WTC11 (cell line): ENCODE results near the gene PSD2. TPM values are rescaled to one million over a fixed set of nuclear protein-coding genes. Genes with fewer than 3 reads are reported as not detected.

ENCODE experiments used
- ATAC-seq: fragments of 200-7000 bp; cut with Tn5 transposase; 2 replicates; pipeline ENCODE4 v1.10.0; 2021; ENCODE audit warnings: mild to moderate bottlenecking, moderate library complexity
- CTCF ChIA-PET: fragments of 300-600 bp; sonication (Branson Sonifier 250); formaldehyde crosslinking; loops from one replicate; lab custom pipeline; 2021; ENCODE audit warnings: antibody characterized with exemption; lab: Charles Lee
- POLR2A ChIA-PET: fragments of 350-600 bp; sonication (Branson Sonifier 250); formaldehyde crosslinking; loops from one replicate; lab custom pipeline; 2021; ENCODE audit warnings: antibody characterized with exemption; lab: Charles Lee
- DNase-seq: peaks from one replicate; pipeline ENCODE4 v3.0.0; 2021; ENCODE audit warnings: low spot score
- H3K27ac Mint-ChIP-seq: 2 replicates; pipeline ENCODE4 v1.8.0; 2021; ENCODE audit warnings: mixed read lengths
- H3K27me3 Mint-ChIP-seq: 2 replicates; pipeline ENCODE4 v1.8.0; 2021; ENCODE audit warnings: low read depth, mild to moderate bottlenecking, moderate library complexity, mixed read lengths
- H3K36me3 Mint-ChIP-seq: 2 replicates; pipeline ENCODE4 v1.8.0; 2021; ENCODE audit warnings: mixed read lengths
- H3K4me1 Mint-ChIP-seq: 2 replicates; pipeline ENCODE4 v1.8.0; 2022; ENCODE audit warnings: mixed read lengths
- H3K4me3 Mint-ChIP-seq: 2 replicates; pipeline ENCODE4 v1.8.0; 2021; ENCODE audit warnings: mild to moderate bottlenecking, moderate library complexity, mixed read lengths
- H3K9me3 Mint-ChIP-seq: 2 replicates; pipeline ENCODE4 v1.8.0; 2021; ENCODE audit warnings: mixed read lengths
- CREB1 ChIP-seq: sonication (generic); formaldehyde crosslinking; IDR thresholded peaks from 2 replicates; pipeline ENCODE4 v1.8.0; 2023; ENCODE audit warnings: mild to moderate bottlenecking, missing genetic modification reagents
- E2F5 ChIP-seq: sonication (generic); formaldehyde crosslinking; IDR thresholded peaks from 2 replicates; pipeline ENCODE4 v1.8.1; 2022; ENCODE audit warnings: mild to moderate bottlenecking, moderate library complexity, missing genetic modification reagents
- ESRRA ChIP-seq: sonication (generic); formaldehyde crosslinking; IDR thresholded peaks from 2 replicates; pipeline ENCODE4 v1.8.1; 2022; ENCODE audit warnings: mild to moderate bottlenecking, missing genetic modification reagents, borderline replicate concordance
- ETV6 ChIP-seq: sonication (generic); formaldehyde crosslinking; IDR thresholded peaks from 2 replicates; pipeline ENCODE4 v1.8.1; 2022; ENCODE audit warnings: mild to moderate bottlenecking, missing genetic modification reagents
- GRHL2 ChIP-seq: fragments of 250-450 bp; sonication (Bioruptor Pico); IDR thresholded peaks from 2 replicates; pipeline ENCODE4 v1.8.0; 2022; ENCODE audit warnings: mild to moderate bottlenecking, moderate library complexity; ENCODE audit not compliant: insufficient replicate concordance, severe bottlenecking
- IRF1 ChIP-seq: sonication (generic); formaldehyde crosslinking; IDR thresholded peaks from 2 replicates; pipeline ENCODE4 v1.8.0; 2023; ENCODE audit warnings: missing genetic modification reagents
- MAX ChIP-seq: sonication (generic); formaldehyde crosslinking; IDR thresholded peaks from 2 replicates; pipeline ENCODE4 v1.8.0; 2022; ENCODE audit warnings: mild to moderate bottlenecking, missing genetic modification reagents
- MYBL2 ChIP-seq: sonication (generic); formaldehyde crosslinking; IDR thresholded peaks from 2 replicates; pipeline ENCODE4 v1.8.1; 2023; ENCODE audit warnings: mild to moderate bottlenecking, moderate library complexity, missing genetic modification reagents
- NFATC4 ChIP-seq: fragments of 250-450 bp; sonication (Bioruptor Pico); IDR thresholded peaks from 2 replicates; pipeline ENCODE4 v1.9.0; 2021; ENCODE audit warnings: mild to moderate bottlenecking
- NFYB ChIP-seq: sonication (generic); formaldehyde crosslinking; conservative IDR thresholded peaks from 2 replicates; pipeline ENCODE4 v1.8.0; 2022; ENCODE audit warnings: low read depth, missing genetic modification reagents
- NR2C2 ChIP-seq: sonication (generic); formaldehyde crosslinking; IDR thresholded peaks from 2 replicates; pipeline ENCODE4 v1.8.0; 2022; ENCODE audit warnings: mild to moderate bottlenecking, missing genetic modification reagents
- PRRX2 ChIP-seq: fragments of 250-450 bp; sonication (Bioruptor Pico); IDR thresholded peaks from 2 replicates; pipeline ENCODE4 v1.8.0; 2021; ENCODE audit warnings: mild to moderate bottlenecking
- RELA ChIP-seq: sonication (generic); formaldehyde crosslinking; IDR thresholded peaks from 2 replicates; pipeline ENCODE4 v1.8.1; 2022; ENCODE audit warnings: missing genetic modification reagents, mild to moderate bottlenecking, borderline replicate concordance
- ZNF138 ChIP-seq: sonication (generic); formaldehyde crosslinking; conservative IDR thresholded peaks from 2 replicates; pipeline ENCODE4 v1.8.1; 2022; ENCODE audit warnings: mild to moderate bottlenecking, moderate library complexity, missing genetic modification reagents
- ZNF317 ChIP-seq: sonication (generic); formaldehyde crosslinking; IDR thresholded peaks from 2 replicates; pipeline ENCODE4 v1.8.1; 2023; ENCODE audit warnings: low read depth, mild to moderate bottlenecking, moderate library complexity, missing genetic modification reagents, borderline replicate concordance
- total RNA-seq: library from RNA; stranded (reverse); gene quantifications from 3 replicates; pipeline ENCODE4 v1.2.3, GENCODE V29; 2021
- TF ChIP-seq, protein P1 (sequence below): sonication (generic); formaldehyde crosslinking; IDR thresholded peaks from 2 replicates; pipeline ENCODE4 v1.8.1; 2022; ENCODE audit warnings: mild to moderate bottlenecking, missing genetic modification reagents, moderate library complexity, borderline replicate concordance
- TF ChIP-seq, protein P2 (sequence below): sonication (generic); formaldehyde crosslinking; IDR thresholded peaks from 2 replicates; pipeline ENCODE4 v1.8.0; 2022; ENCODE audit warnings: mild to moderate bottlenecking, missing genetic modification reagents
- TF ChIP-seq, protein P3 (sequence below): sonication (generic); formaldehyde crosslinking; IDR thresholded peaks from 2 replicates; pipeline ENCODE4 v1.8.1; 2023; ENCODE audit warnings: mild to moderate bottlenecking, missing genetic modification reagents, moderate library complexity
- TF ChIP-seq, protein P4 (sequence below): sonication (generic); formaldehyde crosslinking; IDR thresholded peaks from 2 replicates; pipeline ENCODE4 v1.8.1; 2023; ENCODE audit warnings: mild to moderate bottlenecking, moderate library complexity, missing genetic modification reagents

PSD2 gene
- total RNA-seq, 1 experiment from 2014 or later, result 0.57 TPM

DNA sequence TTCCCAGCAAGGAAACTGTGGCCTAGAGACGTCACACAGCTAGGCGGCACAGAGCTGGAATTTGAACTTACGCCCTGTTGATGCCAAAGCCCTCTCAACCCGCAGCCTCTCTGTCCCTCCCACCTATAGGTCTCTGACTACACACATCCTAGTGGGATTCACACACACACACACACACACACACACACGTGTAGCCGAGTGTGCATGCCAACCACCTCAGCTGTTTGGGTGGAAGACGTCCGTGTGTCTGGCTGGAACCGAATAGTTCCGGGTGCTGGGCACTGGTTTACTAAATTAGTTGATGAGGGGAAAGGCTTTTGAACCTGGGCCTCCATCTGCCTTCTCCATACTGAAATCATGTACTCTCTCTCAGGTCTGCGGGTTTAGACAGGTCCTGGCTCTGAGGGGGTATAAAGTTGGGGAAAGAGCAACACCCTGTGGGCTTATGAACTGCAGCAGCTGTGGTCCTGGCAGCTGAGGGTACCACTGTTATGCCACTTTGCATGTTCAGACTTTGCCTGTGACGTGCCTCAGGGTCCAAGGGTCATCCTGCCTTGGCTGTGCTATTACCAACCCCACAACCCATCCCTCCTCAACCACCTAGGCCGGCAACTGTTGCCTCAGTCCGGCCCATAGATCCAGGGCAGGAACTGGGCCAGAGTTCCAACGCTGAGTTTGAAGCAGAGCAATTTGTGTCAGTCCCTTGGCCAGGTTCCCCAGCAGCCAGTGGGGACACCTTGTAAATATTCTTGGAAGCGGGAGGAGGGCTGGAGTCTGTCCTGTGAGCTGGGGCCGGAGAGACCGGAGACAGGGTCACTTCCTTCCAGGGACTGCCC, 50.5 kb downstream of the PSD2 start:
- no peak overlapping the region for H3K4me3 Mint-ChIP-seq
- H3K36me3 Mint-ChIP-seq, result no peaks in the 10 kb centered on the region
- no peaks in the 10 kb centered on the region for H3K9me3 Mint-ChIP-seq
- DNase-seq, result no peak
- H3K4me1 Mint-ChIP-seq, result peaks cover 13% of the 10 kb centered on the region
- POLR2A ChIA-PET, result no interaction called here
- ATAC-seq, result no peak
- no peak overlapping the region for H3K27ac Mint-ChIP-seq
- peaks cover 66% of the 10 kb centered on the region for H3K27me3 Mint-ChIP-seq
- TF ChIP-seq CREB1 (no peak), MAX (CRISPR knock-in tag) (no peak), PRRX2 (CRISPR knock-in tag) (no peak), ESRRA (no peak), ZNF138 (CRISPR knock-in tag) (no peak), GRHL2 (no peak), MYBL2 (CRISPR knock-in tag) (no peak), ZNF317 (CRISPR knock-in tag) (no peak), NFATC4 (CRISPR knock-in tag) (no peak), NR2C2 (CRISPR knock-in tag) (no peak), IRF1 (no peak), E2F5 (CRISPR knock-in tag) (no peak)
- TF ChIP-seq, protein P1, sequence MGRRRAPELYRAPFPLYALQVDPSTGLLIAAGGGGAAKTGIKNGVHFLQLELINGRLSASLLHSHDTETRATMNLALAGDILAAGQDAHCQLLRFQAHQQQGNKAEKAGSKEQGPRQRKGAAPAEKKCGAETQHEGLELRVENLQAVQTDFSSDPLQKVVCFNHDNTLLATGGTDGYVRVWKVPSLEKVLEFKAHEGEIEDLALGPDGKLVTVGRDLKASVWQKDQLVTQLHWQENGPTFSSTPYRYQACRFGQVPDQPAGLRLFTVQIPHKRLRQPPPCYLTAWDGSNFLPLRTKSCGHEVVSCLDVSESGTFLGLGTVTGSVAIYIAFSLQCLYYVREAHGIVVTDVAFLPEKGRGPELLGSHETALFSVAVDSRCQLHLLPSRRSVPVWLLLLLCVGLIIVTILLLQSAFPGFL (CRISPR knock-in tag), result no peak
- TF ChIP-seq, protein P2, sequence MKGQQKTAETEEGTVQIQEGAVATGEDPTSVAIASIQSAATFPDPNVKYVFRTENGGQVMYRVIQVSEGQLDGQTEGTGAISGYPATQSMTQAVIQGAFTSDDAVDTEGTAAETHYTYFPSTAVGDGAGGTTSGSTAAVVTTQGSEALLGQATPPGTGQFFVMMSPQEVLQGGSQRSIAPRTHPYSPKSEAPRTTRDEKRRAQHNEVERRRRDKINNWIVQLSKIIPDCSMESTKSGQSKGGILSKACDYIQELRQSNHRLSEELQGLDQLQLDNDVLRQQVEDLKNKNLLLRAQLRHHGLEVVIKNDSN (CRISPR knock-in tag), result no peak
- TF ChIP-seq, protein P3, sequence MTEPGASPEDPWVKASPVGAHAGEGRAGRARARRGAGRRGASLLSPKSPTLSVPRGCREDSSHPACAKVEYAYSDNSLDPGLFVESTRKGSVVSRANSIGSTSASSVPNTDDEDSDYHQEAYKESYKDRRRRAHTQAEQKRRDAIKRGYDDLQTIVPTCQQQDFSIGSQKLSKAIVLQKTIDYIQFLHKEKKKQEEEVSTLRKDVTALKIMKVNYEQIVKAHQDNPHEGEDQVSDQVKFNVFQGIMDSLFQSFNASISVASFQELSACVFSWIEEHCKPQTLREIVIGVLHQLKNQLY (CRISPR knock-in tag), result no peak
- TF ChIP-seq, protein P4, sequence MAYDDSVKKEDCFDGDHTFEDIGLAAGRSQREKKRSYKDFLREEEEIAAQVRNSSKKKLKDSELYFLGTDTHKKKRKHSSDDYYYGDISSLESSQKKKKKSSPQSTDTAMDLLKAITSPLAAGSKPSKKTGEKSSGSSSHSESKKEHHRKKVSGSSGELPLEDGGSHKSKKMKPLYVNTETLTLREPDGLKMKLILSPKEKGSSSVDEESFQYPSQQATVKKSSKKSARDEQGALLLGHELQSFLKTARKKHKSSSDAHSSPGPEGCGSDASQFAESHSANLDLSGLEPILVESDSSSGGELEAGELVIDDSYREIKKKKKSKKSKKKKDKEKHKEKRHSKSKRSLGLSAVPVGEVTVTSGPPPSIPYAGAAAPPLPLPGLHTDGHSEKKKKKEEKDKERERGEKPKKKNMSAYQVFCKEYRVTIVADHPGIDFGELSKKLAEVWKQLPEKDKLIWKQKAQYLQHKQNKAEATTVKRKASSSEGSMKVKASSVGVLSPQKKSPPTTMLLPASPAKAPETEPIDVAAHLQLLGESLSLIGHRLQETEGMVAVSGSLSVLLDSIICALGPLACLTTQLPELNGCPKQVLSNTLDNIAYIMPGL (CRISPR knock-in tag), result no peak
- CTCF ChIA-PET, result interaction anchor here (1.2 to 12.1 kb wide), 8 partner anchors 15 to 123 kb away, joined by 3 to 155 read pairs (median 6); partner anchors contain the start of gene PSD2

DNA sequence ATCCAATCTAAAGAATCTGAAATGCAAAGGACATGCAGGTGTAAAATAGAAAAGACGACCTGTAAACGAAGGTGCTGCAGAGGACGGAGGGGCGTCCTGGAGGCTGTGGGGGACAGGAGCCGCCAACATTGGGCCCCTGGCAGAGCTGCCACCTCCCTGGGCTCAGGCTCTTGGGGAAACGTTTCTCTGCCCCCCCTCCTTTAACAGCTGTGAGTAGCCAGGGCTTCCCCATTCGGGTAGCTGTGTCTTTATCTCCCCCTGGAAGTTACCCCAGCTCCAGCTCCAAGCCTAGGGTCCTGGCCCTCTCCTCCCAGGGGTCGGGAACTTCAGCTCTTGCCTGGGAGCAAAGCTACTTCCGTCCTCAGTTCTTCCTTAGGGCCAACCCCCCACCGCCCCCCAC, 51.5 kb downstream of the PSD2 start:
- ChIA-PET CTCF (interaction anchor here (0.6 to 12.1 kb wide), 11 partner anchors 14 to 801 kb away, joined by 3 to 155 read pairs (median 4); partner anchors contain the start of gene IK), POLR2A (no interaction called here)
- H3K4me1 Mint-ChIP-seq, result peaks cover 13% of the 10 kb centered on the region
- no peaks in the 10 kb centered on the region for H3K36me3 Mint-ChIP-seq
- ATAC-seq, result no peak
- H3K27ac Mint-ChIP-seq, result no peak overlapping the region
- H3K27me3 Mint-ChIP-seq, result peaks cover 68% of the 10 kb centered on the region
- H3K4me3 Mint-ChIP-seq, result no peak overlapping the region; the same call in 1 of the 2 replicates
- TF ChIP-seq NR2C2 (CRISPR knock-in tag), result no peak
- no peak for TF ChIP-seq ETV6 (CRISPR knock-in tag)
- no peak for TF ChIP-seq NFYB (CRISPR knock-in tag)
- TF ChIP-seq RELA, result no peak
- TF ChIP-seq, protein P3 (CRISPR knock-in tag), result no peak
- TF ChIP-seq, all 79 proteins: peak for 0
- no peak for DNase-seq
- no peaks in the 10 kb centered on the region for H3K9me3 Mint-ChIP-seq
